H1 (cell line): ENCODE measurements around the gene SPTBN1. TPM values are rescaled to one million over a fixed set of nuclear protein-coding genes. Genes with fewer than 3 reads are reported as not detected.

Experiments used
- GABPA ChIP-seq: IDR thresholded peaks from 2 replicates; pipeline ENCODE4 v1.6.1; 2011; ENCODE audit warnings: mild to moderate bottlenecking, low read length, moderate library complexity, borderline replicate concordance; ENCODE audit not compliant: insufficient read depth
- SAP30 ChIP-seq: fragments of 300-600 bp; sonication (generic); IDR thresholded peaks from 2 replicates; pipeline ENCODE4 v1.7.1; 2012; ENCODE audit warnings: low read length, moderate library complexity, mild to moderate bottlenecking, inconsistent platforms; ENCODE audit not compliant: insufficient read depth, insufficient replicate concordance
- polyA plus RNA-seq, 7 experiments: library from polyadenylated mRNA; depleted of rRNA in 3 of 7; stranded (reverse) in 5 of 7; unstranded in 2 of 7; fragments of >200 nt in 5 of 7; fragments of 200-250 nt in 2 of 7; gene quantifications; 1 replicate in 5 of 7; 2 replicates in 1 of 7; 4 replicates in 1 of 7; pipeline versions ENCODE4 v1.2.1 to v1.2.3, GENCODE V29; 2011 to 2013; ENCODE audit warnings: missing spikeins in 2 of 7, mixed read lengths in 2 of 7
- total RNA-seq: library from RNA; stranded (reverse); fragmentation: NEBNext Ultra II Directional; extraction: Animal tissue kit (Norgen Biotek cat#: 25700); gene quantifications from 2 replicates; pipeline ENCODE4 v1.2.1, GENCODE V29; 2021

The SPTBN1 gene
- total and polyA plus RNA-seq, 2 of the 8 experiments (the other 6 are each of a cell fraction or from before 2014, with no cell fraction given): 31.8 to 180 TPM

GRCh38 chr2:54683596-54683995 lies 227.5 kb downstream of the SPTBN1 start (continued):
- TF ChIP-seq SAP30 (no peak), GABPA (no peak)
